WTC11 (cell line): ENCODE results near the gene SPINK6. TPM values are rescaled to one million over a fixed set of nuclear protein-coding genes. Genes with fewer than 3 reads are reported as not detected.

Experiments
- ATAC-seq: fragments of 200-7000 bp; cut with Tn5 transposase; 2 replicates; pipeline ENCODE4 v1.10.0; 2021; ENCODE audit warnings: mild to moderate bottlenecking, moderate library complexity
- CTCF ChIA-PET: fragments of 300-600 bp; sonication (Branson Sonifier 250); formaldehyde crosslinking; loops from one replicate; lab custom pipeline; 2021; ENCODE audit warnings: antibody characterized with exemption; lab: Charles Lee
- POLR2A ChIA-PET: fragments of 350-600 bp; sonication (Branson Sonifier 250); formaldehyde crosslinking; loops from one replicate; lab custom pipeline; 2021; ENCODE audit warnings: antibody characterized with exemption; lab: Charles Lee
- DNase-seq: peaks from one replicate; pipeline ENCODE4 v3.0.0; 2021; ENCODE audit warnings: low spot score
- H3K27ac Mint-ChIP-seq: 2 replicates; pipeline ENCODE4 v1.8.0; 2021; ENCODE audit warnings: mixed read lengths
- H3K27me3 Mint-ChIP-seq: 2 replicates; pipeline ENCODE4 v1.8.0; 2021; ENCODE audit warnings: low read depth, mild to moderate bottlenecking, moderate library complexity, mixed read lengths
- H3K36me3 Mint-ChIP-seq: 2 replicates; pipeline ENCODE4 v1.8.0; 2021; ENCODE audit warnings: mixed read lengths
- H3K4me1 Mint-ChIP-seq: 2 replicates; pipeline ENCODE4 v1.8.0; 2022; ENCODE audit warnings: mixed read lengths
- H3K4me3 Mint-ChIP-seq: 2 replicates; pipeline ENCODE4 v1.8.0; 2021; ENCODE audit warnings: mild to moderate bottlenecking, moderate library complexity, mixed read lengths
- H3K9me3 Mint-ChIP-seq: 2 replicates; pipeline ENCODE4 v1.8.0; 2021; ENCODE audit warnings: mixed read lengths
- ATF1 ChIP-seq: sonication (generic); formaldehyde crosslinking; IDR thresholded peaks from 2 replicates; pipeline ENCODE4 v1.8.1; 2023; ENCODE audit warnings: mild to moderate bottlenecking, moderate library complexity, missing genetic modification reagents
- CREM ChIP-seq: sonication (generic); formaldehyde crosslinking; IDR thresholded peaks from 2 replicates; pipeline ENCODE4 v1.8.1; 2022; ENCODE audit warnings: mild to moderate bottlenecking, missing genetic modification reagents, moderate library complexity
- EMX1 ChIP-seq: fragments of 250-450 bp; sonication (Bioruptor Pico); IDR thresholded peaks from 2 replicates; pipeline ENCODE4 v1.8.0; 2021; ENCODE audit warnings: mild to moderate bottlenecking
- FOXJ3 ChIP-seq: sonication (generic); formaldehyde crosslinking; IDR thresholded peaks from 2 replicates; pipeline ENCODE4 v1.9.0; 2021; ENCODE audit warnings: missing genetic modification reagents, mild to moderate bottlenecking, borderline replicate concordance
- FOXP1 ChIP-seq: sonication (generic); formaldehyde crosslinking; IDR thresholded peaks from 2 replicates; pipeline ENCODE4 v1.8.0; 2022; ENCODE audit warnings: missing genetic modification reagents, mild to moderate bottlenecking, moderate library complexity, borderline replicate concordance
- GABPB1 ChIP-seq: sonication (generic); formaldehyde crosslinking; IDR thresholded peaks from 2 replicates; pipeline ENCODE4 v1.8.1; 2023; ENCODE audit warnings: mild to moderate bottlenecking, missing genetic modification reagents
- HMGA2 ChIP-seq: fragments of 250-450 bp; sonication (Bioruptor Pico); IDR thresholded peaks from 2 replicates; pipeline ENCODE4 v1.4.0; 2021; ENCODE audit warnings: mild to moderate bottlenecking, moderate library complexity
- IRF2 ChIP-seq: sonication (generic); formaldehyde crosslinking; IDR thresholded peaks from 2 replicates; pipeline ENCODE4 v1.8.0; 2022; ENCODE audit warnings: low read depth, missing genetic modification reagents, borderline replicate concordance
- JAZF1 ChIP-seq: fragments of 250-450 bp; sonication (Bioruptor Pico); IDR thresholded peaks from 2 replicates; pipeline ENCODE4 v1.9.0; 2021; ENCODE audit warnings: moderate library complexity, mild to moderate bottlenecking, inconsistent platforms
- MXD4 ChIP-seq: fragments of 250-450 bp; sonication (Bioruptor Pico); IDR thresholded peaks from 2 replicates; pipeline ENCODE4 v1.8.0; 2021; ENCODE audit warnings: mild to moderate bottlenecking, moderate library complexity, borderline replicate concordance
- NR2C2 ChIP-seq: sonication (generic); formaldehyde crosslinking; IDR thresholded peaks from 2 replicates; pipeline ENCODE4 v1.8.0; 2022; ENCODE audit warnings: mild to moderate bottlenecking, missing genetic modification reagents
- PRRX2 ChIP-seq: fragments of 250-450 bp; sonication (Bioruptor Pico); IDR thresholded peaks from 2 replicates; pipeline ENCODE4 v1.8.0; 2021; ENCODE audit warnings: mild to moderate bottlenecking
- RELA ChIP-seq: sonication (generic); formaldehyde crosslinking; IDR thresholded peaks from 2 replicates; pipeline ENCODE4 v1.8.1; 2022; ENCODE audit warnings: missing genetic modification reagents, mild to moderate bottlenecking, borderline replicate concordance
- SOX15 ChIP-seq: fragments of 250-450 bp; sonication (Bioruptor Pico); IDR thresholded peaks from 2 replicates; pipeline ENCODE4 v1.9.0; 2021; ENCODE audit warnings: mild to moderate bottlenecking
- SP1 ChIP-seq: sonication (generic); formaldehyde crosslinking; conservative IDR thresholded peaks from 2 replicates; pipeline ENCODE4 v1.8.1; 2022; ENCODE audit warnings: missing genetic modification reagents
- ZBTB21 ChIP-seq: sonication (generic); formaldehyde crosslinking; IDR thresholded peaks from 2 replicates; pipeline ENCODE4 v1.8.1; 2023; ENCODE audit warnings: mild to moderate bottlenecking, missing genetic modification reagents, borderline replicate concordance
- ZNF263 ChIP-seq: sonication (generic); formaldehyde crosslinking; IDR thresholded peaks from 2 replicates; pipeline ENCODE4 v1.8.1; 2022; ENCODE audit warnings: low read depth, mild to moderate bottlenecking, moderate library complexity, missing genetic modification reagents
- total RNA-seq: library from RNA; stranded (reverse); gene quantifications from 3 replicates; pipeline ENCODE4 v1.2.3, GENCODE V29; 2021
- TF ChIP-seq, protein P1 (sequence below): sonication (generic); formaldehyde crosslinking; IDR thresholded peaks from 2 replicates; pipeline ENCODE4 v1.8.1; 2022; ENCODE audit warnings: missing genetic modification reagents, borderline replicate concordance
- TF ChIP-seq, protein P2 (sequence below): fragments of 250-450 bp; sonication (Bioruptor Pico); IDR thresholded peaks from 2 replicates; pipeline ENCODE4 v1.9.0; 2021; ENCODE audit warnings: mild to moderate bottlenecking
- TF ChIP-seq, protein P3 (sequence below): sonication (generic); formaldehyde crosslinking; conservative IDR thresholded peaks from 2 replicates; pipeline ENCODE4 v1.8.1; 2022; ENCODE audit warnings: mild to moderate bottlenecking, missing genetic modification reagents
- TF ChIP-seq, protein P4 (sequence below): sonication (generic); formaldehyde crosslinking; conservative IDR thresholded peaks from 2 replicates; pipeline ENCODE4 v1.8.1; 2023; ENCODE audit warnings: mild to moderate bottlenecking, low read depth, missing genetic modification reagents, moderate library complexity
- TF ChIP-seq, protein P5 (sequence below): sonication (generic); formaldehyde crosslinking; IDR thresholded peaks from 2 replicates; pipeline ENCODE4 v1.8.0; 2022; ENCODE audit warnings: mild to moderate bottlenecking, missing genetic modification reagents

The SPINK6 gene
- total RNA-seq, 1 experiment from 2014 or later: not detected

DNA sequence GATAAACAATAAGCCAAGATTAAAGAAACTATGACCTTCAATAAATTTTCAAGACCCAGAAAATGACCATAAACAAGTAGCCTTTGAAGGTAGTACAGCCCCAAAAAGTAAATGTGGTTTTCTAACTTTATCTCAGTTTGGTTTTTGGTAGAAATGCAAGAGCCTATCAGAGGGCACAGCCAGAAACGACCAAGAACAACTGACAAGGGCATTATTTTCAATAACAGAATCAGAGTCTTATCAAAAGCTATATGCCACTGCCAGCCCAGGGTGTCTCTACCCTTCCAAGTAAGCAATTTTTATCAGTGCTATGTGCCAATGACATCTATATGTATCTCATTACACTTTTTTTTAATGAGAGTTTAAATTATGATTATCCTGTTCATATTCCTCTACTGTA is 11.8 kb upstream of the SPINK6 start:
- TF ChIP-seq PRRX2 (CRISPR knock-in tag) (no peak), GABPB1 (CRISPR knock-in tag) (no peak), NR2C2 (no peak), FOXP1 (CRISPR knock-in tag) (no peak), CREM (no peak)
- TF ChIP-seq, protein P1, sequence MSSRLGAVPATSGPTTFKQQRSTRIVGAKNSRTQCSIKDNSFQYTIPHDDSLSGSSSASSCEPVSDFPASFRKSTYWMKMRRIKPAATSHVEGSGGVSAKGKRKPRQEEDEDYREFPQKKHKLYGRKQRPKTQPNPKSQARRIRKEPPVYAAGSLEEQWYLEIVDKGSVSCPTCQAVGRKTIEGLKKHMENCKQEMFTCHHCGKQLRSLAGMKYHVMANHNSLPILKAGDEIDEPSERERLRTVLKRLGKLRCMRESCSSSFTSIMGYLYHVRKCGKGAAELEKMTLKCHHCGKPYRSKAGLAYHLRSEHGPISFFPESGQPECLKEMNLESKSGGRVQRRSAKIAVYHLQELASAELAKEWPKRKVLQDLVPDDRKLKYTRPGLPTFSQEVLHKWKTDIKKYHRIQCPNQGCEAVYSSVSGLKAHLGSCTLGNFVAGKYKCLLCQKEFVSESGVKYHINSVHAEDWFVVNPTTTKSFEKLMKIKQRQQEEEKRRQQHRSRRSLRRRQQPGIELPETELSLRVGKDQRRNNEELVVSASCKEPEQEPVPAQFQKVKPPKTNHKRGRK (CRISPR knock-in tag): no peak
- TF ChIP-seq, protein P2, sequence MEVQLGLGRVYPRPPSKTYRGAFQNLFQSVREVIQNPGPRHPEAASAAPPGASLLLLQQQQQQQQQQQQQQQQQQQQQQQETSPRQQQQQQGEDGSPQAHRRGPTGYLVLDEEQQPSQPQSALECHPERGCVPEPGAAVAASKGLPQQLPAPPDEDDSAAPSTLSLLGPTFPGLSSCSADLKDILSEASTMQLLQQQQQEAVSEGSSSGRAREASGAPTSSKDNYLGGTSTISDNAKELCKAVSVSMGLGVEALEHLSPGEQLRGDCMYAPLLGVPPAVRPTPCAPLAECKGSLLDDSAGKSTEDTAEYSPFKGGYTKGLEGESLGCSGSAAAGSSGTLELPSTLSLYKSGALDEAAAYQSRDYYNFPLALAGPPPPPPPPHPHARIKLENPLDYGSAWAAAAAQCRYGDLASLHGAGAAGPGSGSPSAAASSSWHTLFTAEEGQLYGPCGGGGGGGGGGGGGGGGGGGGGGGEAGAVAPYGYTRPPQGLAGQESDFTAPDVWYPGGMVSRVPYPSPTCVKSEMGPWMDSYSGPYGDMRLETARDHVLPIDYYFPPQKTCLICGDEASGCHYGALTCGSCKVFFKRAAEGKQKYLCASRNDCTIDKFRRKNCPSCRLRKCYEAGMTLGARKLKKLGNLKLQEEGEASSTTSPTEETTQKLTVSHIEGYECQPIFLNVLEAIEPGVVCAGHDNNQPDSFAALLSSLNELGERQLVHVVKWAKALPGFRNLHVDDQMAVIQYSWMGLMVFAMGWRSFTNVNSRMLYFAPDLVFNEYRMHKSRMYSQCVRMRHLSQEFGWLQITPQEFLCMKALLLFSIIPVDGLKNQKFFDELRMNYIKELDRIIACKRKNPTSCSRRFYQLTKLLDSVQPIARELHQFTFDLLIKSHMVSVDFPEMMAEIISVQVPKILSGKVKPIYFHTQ (CRISPR knock-in tag): no peak
- TF ChIP-seq, protein P3, sequence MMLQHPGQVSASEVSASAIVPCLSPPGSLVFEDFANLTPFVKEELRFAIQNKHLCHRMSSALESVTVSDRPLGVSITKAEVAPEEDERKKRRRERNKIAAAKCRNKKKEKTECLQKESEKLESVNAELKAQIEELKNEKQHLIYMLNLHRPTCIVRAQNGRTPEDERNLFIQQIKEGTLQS: no peak
- TF ChIP-seq, protein P4, sequence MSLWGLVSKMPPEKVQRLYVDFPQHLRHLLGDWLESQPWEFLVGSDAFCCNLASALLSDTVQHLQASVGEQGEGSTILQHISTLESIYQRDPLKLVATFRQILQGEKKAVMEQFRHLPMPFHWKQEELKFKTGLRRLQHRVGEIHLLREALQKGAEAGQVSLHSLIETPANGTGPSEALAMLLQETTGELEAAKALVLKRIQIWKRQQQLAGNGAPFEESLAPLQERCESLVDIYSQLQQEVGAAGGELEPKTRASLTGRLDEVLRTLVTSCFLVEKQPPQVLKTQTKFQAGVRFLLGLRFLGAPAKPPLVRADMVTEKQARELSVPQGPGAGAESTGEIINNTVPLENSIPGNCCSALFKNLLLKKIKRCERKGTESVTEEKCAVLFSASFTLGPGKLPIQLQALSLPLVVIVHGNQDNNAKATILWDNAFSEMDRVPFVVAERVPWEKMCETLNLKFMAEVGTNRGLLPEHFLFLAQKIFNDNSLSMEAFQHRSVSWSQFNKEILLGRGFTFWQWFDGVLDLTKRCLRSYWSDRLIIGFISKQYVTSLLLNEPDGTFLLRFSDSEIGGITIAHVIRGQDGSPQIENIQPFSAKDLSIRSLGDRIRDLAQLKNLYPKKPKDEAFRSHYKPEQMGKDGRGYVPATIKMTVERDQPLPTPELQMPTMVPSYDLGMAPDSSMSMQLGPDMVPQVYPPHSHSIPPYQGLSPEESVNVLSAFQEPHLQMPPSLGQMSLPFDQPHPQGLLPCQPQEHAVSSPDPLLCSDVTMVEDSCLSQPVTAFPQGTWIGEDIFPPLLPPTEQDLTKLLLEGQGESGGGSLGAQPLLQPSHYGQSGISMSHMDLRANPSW: no peak
- H3K9me3 Mint-ChIP-seq: no peaks in the 10 kb centered on the region
- H3K27me3 Mint-ChIP-seq: no peaks in the 10 kb centered on the region
- no peak overlapping the region for H3K27ac Mint-ChIP-seq
- no peak overlapping the region for H3K4me3 Mint-ChIP-seq
- H3K4me1 Mint-ChIP-seq: no peaks in the 10 kb centered on the region
- POLR2A ChIA-PET: no interaction called here
- CTCF ChIA-PET: interaction anchor here (2.4 kb wide), 1 partner anchor 540 kb away, joined by 6 read pairs; no protein-coding TSS in a partner anchor
- no peak for DNase-seq
- H3K36me3 Mint-ChIP-seq: no peaks in the 10 kb centered on the region
- ATAC-seq: no peak

DNA sequence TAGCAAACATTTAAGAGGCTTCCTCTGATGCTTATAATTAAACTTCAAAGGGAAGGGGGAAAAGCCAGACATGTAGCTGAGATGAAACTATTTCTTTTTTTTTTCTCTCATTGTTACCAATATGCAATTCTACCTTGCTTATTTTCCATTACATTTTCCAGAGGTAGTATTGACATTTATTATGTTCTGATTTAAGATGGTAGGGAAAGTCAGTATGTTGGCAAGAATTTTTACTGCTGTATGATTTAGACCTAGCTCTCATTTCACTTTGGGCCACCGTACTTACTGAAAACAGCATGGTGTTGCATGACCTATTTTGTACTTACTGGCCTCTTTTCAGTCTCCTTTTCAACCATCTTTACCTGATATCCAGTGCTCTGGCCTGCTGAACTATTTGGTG is 9.6 kb upstream of the SPINK6 start:
- Mint-ChIP-seq H3K4me3 (no peak overlapping the region), H3K36me3 (no peaks in the 10 kb centered on the region), H3K27me3 (no peaks in the 10 kb centered on the region), H3K9me3 (no peaks in the 10 kb centered on the region), H3K27ac (no peak overlapping the region), H3K4me1 (no peaks in the 10 kb centered on the region)
- ATAC-seq (no peak), DNase-seq (no peak)
- TF ChIP-seq, protein P5, sequence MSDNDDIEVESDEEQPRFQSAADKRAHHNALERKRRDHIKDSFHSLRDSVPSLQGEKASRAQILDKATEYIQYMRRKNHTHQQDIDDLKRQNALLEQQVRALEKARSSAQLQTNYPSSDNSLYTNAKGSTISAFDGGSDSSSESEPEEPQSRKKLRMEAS: no peak
- TF ChIP-seq ATF1 (CRISPR knock-in tag) (no peak), JAZF1 (CRISPR knock-in tag) (no peak), ZBTB21 (CRISPR knock-in tag) (no peak), NR2C2 (no peak), SP1 (no peak), RELA (CRISPR knock-in tag) (no peak), MXD4 (CRISPR knock-in tag) (no peak), FOXP1 (CRISPR knock-in tag) (no peak), PRRX2 (CRISPR knock-in tag) (no peak), HMGA2 (no peak), ZNF263 (no peak), SOX15 (CRISPR knock-in tag) (no peak), IRF2 (CRISPR knock-in tag) (no peak), FOXJ3 (CRISPR knock-in tag) (no peak), EMX1 (no peak)
- TF ChIP-seq, protein P2 (CRISPR knock-in tag): no peak
- TF ChIP-seq, protein P1 (CRISPR knock-in tag): no peak
- ChIA-PET POLR2A (no interaction called here), CTCF (no interaction called here)
